HCT116 (cell line): Measurements from ENCODE around the gene MEFV. TPM values are rescaled to one million over a fixed set of nuclear protein-coding genes. Genes with fewer than 3 reads are reported as not detected.
A peak's percentile ranks its signal among the peaks of the same experiment; 100 is the strongest.

Experiments used
- ATAC-seq: fragments of 200-7000 bp; cut with Tn5 transposase; 2 replicates; pipeline ENCODE4 v1.9.1; 2020; ENCODE audit warnings: mild to moderate bottlenecking, moderate library complexity
- BruUV-seq: library from RNA; stranded (reverse); fragments of 400-500 nt; replicated peaks from 2 replicates; lab custom pipeline; 2021; lab: Mats Ljungman, UMichigan
- CTCF ChIA-PET: fragments of 300-600 bp; sonication (Branson Sonifier 250); formaldehyde crosslinking; loops from one replicate; lab custom pipeline; 2021; ENCODE audit warnings: antibody characterized with exemption; lab: Charles Lee
- POLR2A ChIA-PET: fragments of 300-600, 350-600 bp; sonication (Branson Sonifier 250); formaldehyde crosslinking; loops from one replicate; lab custom pipeline; 2021; ENCODE audit warnings: antibody characterized with exemption; lab: Charles Lee
- RAD21 ChIA-PET, 2 experiments: fragments of 300-600 bp; sonication (Branson Sonifier 250); formaldehyde crosslinking; loops; one replicate each; lab custom pipeline; 2023; ENCODE audit warnings: low total read pairs in 2 of 2; ENCODE audit not compliant: uncharacterized antibody in 2 of 2, unreplicated experiment in 2 of 2, low non-redundant PET in 1 of 2; lab: Charles Lee
- DNase-seq: peaks from one replicate; pipeline ENCODE4 v3.0.0-alpha.2; 2010; ENCODE audit warnings: low read depth, low spot score
- H2AFZ ChIP-seq: fragments of 200-600 bp; shearing (Covaris generic), sonication (generic); 2 replicates; pipeline ENCODE4 v1.6.1; 2017; ENCODE audit warnings: low read depth, mixed run types, mixed read lengths, antibody characterized with exemption, low read length; ENCODE audit not compliant: poor library complexity, severe bottlenecking
- H3K27ac ChIP-seq: 2 replicates; pipeline ENCODE4 v1.5.1; 2012; ENCODE audit warnings: low read depth, low read length
- H3K27me3 ChIP-seq: fragments of 200-600 bp; sonication (generic); 2 replicates; pipeline ENCODE4 v1.6.1; 2016; ENCODE audit warnings: mixed run types, low read length, mixed read lengths; ENCODE audit not compliant: insufficient read depth
- H3K36me3 ChIP-seq, 2 experiments: fragments of 200-500 bp in 1 of 2; fragments of 200-600 bp in 1 of 2; sonication (Bioruptor generic) in 1 of 2; sonication (generic) in 1 of 2; 2 replicates each; pipeline versions ENCODE4 v1.5.1 to v1.6.1; 2014 to 2016; ENCODE audit warnings: low read length in 2 of 2, inconsistent platforms in 1 of 2, mixed read lengths in 1 of 2, mixed run types in 1 of 2; ENCODE audit not compliant: insufficient read depth in 2 of 2, control insufficient read depth in 1 of 2
- H3K4me1 ChIP-seq, 2 experiments: fragments of 200-600 bp in 1 of 2; sonication (generic) in 1 of 2; 2 replicates each; pipeline versions ENCODE4 v1.5.1 to v1.6.1; 2012 to 2017; ENCODE audit warnings: low read length in 2 of 2, inconsistent platforms in 1 of 2, mild to moderate bottlenecking in 1 of 2, mixed read lengths in 1 of 2, mixed run types in 1 of 2, moderate library complexity in 1 of 2; ENCODE audit not compliant: insufficient read depth in 2 of 2, control insufficient read depth in 1 of 2
- H3K4me2 ChIP-seq: fragments of 200-600 bp; sonication (generic); 2 replicates; pipeline ENCODE4 v1.6.1; 2017; ENCODE audit warnings: mixed run types, low read length, mixed read lengths
- H3K4me3 ChIP-seq, 2 experiments: fragments of 200-600 bp in 1 of 2; sonication (generic) in 1 of 2; replicated peaks in 1 of 2; 2 replicates each; pipeline ENCODE4 v1.5.1; 2011 to 2016; ENCODE audit warnings: low read length in 2 of 2, control low read depth in 1 of 2, low read depth in 1 of 2, mild to moderate bottlenecking in 1 of 2, mixed read lengths in 1 of 2, mixed run types in 1 of 2
- H3K79me2 ChIP-seq: fragments of 200-600 bp; sonication (generic); 2 replicates; pipeline ENCODE4 v1.6.1; 2017; ENCODE audit warnings: mild to moderate bottlenecking, mixed run types, low read length, moderate library complexity, mixed read lengths; ENCODE audit not compliant: insufficient read depth
- H3K9ac ChIP-seq: fragments of 200-600 bp; sonication (generic); 2 replicates; pipeline ENCODE4 v1.6.1; 2016; ENCODE audit warnings: low read length, mixed read lengths
- H3K9me2 ChIP-seq: fragments of 200-600 bp; sonication (generic), shearing (Covaris generic); 2 replicates; pipeline ENCODE4 v1.6.1; 2017; ENCODE audit warnings: mixed run types, mild to moderate bottlenecking, moderate library complexity; ENCODE audit not compliant: insufficient read depth
- H3K9me3 ChIP-seq, 2 experiments: fragments of 200-500 bp in 1 of 2; fragments of 200-600 bp in 1 of 2; sonication (Bioruptor generic) in 1 of 2; sonication (generic) in 1 of 2; 2 replicates each; pipeline ENCODE4 v1.6.1; 2014 to 2017; ENCODE audit warnings: low read length in 2 of 2, mixed read lengths in 2 of 2, inconsistent platforms in 1 of 2, low read depth in 1 of 2, mild to moderate bottlenecking in 1 of 2, mixed run types in 1 of 2, moderate library complexity in 1 of 2; ENCODE audit not compliant: control insufficient read depth in 1 of 2, insufficient read depth in 1 of 2
- H4K20me1 ChIP-seq: fragments of 200-600 bp; sonication (generic), shearing (Covaris generic); 2 replicates; pipeline ENCODE4 v1.6.1; 2017; ENCODE audit warnings: mixed run types, mild to moderate bottlenecking, moderate library complexity; ENCODE audit not compliant: insufficient read depth
- CBX3 ChIP-seq: IDR thresholded peaks from 2 replicates; pipeline ENCODE4 v1.6.1; 2012; ENCODE audit warnings: low read depth
- CEBPB ChIP-seq: IDR thresholded peaks from 2 replicates; pipeline ENCODE4 v1.6.1; 2012; ENCODE audit warnings: low read depth
- EZH2 ChIP-seq: fragments of 200-600 bp; sonication (generic); IDR thresholded peaks from 2 replicates; pipeline ENCODE4 v1.6.1; 2017; ENCODE audit warnings: antibody characterized with exemption, mixed run types
- EZH2phosphoT487 ChIP-seq: fragments of 200-600 bp; IDR thresholded peaks from 2 replicates; pipeline ENCODE4 v1.6.1; 2018; ENCODE audit warnings: antibody characterized with exemption, borderline replicate concordance
- FOSL1 ChIP-seq: IDR thresholded peaks from 2 replicates; pipeline ENCODE4 v1.6.1; 2012; ENCODE audit warnings: low read depth
- JUND ChIP-seq: IDR thresholded peaks from 2 replicates; pipeline ENCODE4 v1.6.1; 2012
- POLR2AphosphoS5 ChIP-seq: IDR thresholded peaks from 2 replicates; pipeline ENCODE4 v1.6.1; 2011; ENCODE audit warnings: mild to moderate bottlenecking, low read depth, low read length, moderate library complexity
- ZNF274 ChIP-seq: fragments of 200-500 bp; sonication (Bioruptor generic); IDR thresholded peaks from 2 replicates; pipeline ENCODE4 v1.6.1; 2014; ENCODE audit warnings: mild to moderate bottlenecking, low read depth, low read length, inconsistent platforms
- intact Hi-C: fragments of 100-400 bp; cut with micrococcal nuclease; formaldehyde crosslinking; loops from 2 replicates; pipeline ENCODE4 v1.10.0; 2022
- total RNA-seq: library from RNA; stranded (reverse); gene quantifications from one replicate; pipeline ENCODE4 v1.2.1, GENCODE V29; 2021; ENCODE audit not compliant: unreplicated experiment

The MEFV gene
- total RNA-seq, 1 experiment from 2014 or later: 0.15 TPM

DNA sequence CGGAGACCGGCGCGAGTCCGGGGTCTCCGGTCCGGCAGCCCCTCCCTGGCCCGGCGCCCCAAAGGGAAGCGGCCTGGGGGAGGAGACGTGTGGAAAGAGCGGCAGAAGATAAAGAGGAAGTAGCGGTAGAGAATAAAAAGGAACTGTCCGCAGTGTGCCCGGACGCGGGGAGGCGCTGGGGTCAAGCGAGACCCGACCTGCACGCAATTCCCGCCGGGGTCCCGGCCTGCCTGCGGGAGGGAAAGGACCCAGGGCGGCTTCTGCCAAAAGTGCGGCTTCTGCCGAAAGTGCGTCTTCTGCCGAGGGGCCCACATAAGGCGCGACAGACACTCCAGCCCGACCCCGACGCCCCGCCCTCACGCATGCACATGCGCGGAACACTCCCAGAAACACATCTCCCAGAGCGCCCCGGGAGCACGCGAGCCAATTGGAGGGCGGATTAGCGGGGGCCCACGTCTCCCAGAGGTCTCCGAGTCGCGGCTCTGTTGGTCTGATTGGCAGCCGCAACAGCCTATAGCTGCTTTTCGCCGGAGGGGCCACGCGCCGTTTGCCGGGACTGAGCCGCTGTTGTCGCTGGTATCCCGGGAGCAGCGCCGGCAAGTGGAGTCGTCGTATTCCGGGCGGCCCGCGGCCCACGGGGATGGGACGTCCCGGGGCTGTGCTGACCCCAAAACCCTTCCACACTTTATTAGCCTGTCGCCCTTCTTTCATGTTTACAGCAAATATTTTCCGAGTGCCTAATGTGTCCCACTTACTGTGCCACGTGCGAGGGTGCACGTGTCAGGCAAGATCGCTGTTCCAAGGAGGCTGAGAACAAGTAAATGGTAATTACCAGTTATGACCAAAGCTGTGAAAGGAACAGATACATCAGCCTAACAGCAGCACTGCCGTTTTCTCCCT is 8.0 kb upstream of the MEFV start (continued):
- TF ChIP-seq EZH2phosphoT487: no peak
- no peak for TF ChIP-seq EZH2
- TF ChIP-seq CBX3: peak; percentile 68
- TF ChIP-seq POLR2AphosphoS5: peak; percentile 75
- TF ChIP-seq CEBPB: no peak
- TF ChIP-seq, all 23 proteins: peak for 11

GRCh38 chr16:3262517-3262916 is 6.1 kb upstream of the MEFV start:
- no peak for TF ChIP-seq ZNF274
- no peak for TF ChIP-seq JUND
- TF ChIP-seq EZH2phosphoT487: no peak
- TF ChIP-seq FOSL1: no peak
- ChIA-PET RAD21 (no interaction called here), CTCF (no interaction called here), POLR2A (interaction anchor here (0.6 kb wide), 1 partner anchor 241 kb away, joined by 3 read pairs; no protein-coding TSS in a partner anchor)
- DNase-seq (no peak), ATAC-seq (no peak)
- H3K9me3 ChIP-seq: no peaks in the 10 kb centered on the region; a peak in 1 of 4 replicates
- peak overlapping the region; percentile 89 for H3K27ac ChIP-seq
- no peaks in the 10 kb centered on the region for H3K9me2 ChIP-seq
- H3K4me2 ChIP-seq: peak overlapping the region; percentile 88
- peaks cover 14 to 28% of the 10 kb centered on the region in 2 experiments for H3K4me1 ChIP-seq
- no peak overlapping the region for H3K9ac ChIP-seq
- H4K20me1 ChIP-seq: no peaks in the 10 kb centered on the region
- H3K4me3 ChIP-seq: peak overlapping the region in 1 of 2 experiments; percentile 65; a peak in 1 of 4 replicates
- BruUV-seq: no TSS peak
- no peak overlapping the region for H2AFZ ChIP-seq
- no peaks in the 10 kb centered on the region for H3K27me3 ChIP-seq
- H3K36me3 ChIP-seq: no peaks in the 10 kb centered on the region
- H3K79me2 ChIP-seq: no peaks in the 10 kb centered on the region
- intact Hi-C loops: loop anchor here (10.0 kb wide), 1 partner anchor 182 kb away; the partner anchor contains the start of genes NAA60 and ZNF597
